HG03378 (cell line): ENCODE measurements around the gene KRTAP10-1.
"Not testable (repeated sequence)": the region's sequence is repeated elsewhere in the genome, so short reads cannot be mapped to it uniquely, and the experiment has no call there.

ENCODE experiments used
- ATAC-seq: cut with Tn5 transposase; IDR thresholded peaks from one replicate; pipeline ENCODE4 v1.9.1; 2021; ENCODE audit warnings: mild to moderate bottlenecking, moderate library complexity; ENCODE audit not compliant: unreplicated experiment

Gene KRTAP10-1

DNA sequence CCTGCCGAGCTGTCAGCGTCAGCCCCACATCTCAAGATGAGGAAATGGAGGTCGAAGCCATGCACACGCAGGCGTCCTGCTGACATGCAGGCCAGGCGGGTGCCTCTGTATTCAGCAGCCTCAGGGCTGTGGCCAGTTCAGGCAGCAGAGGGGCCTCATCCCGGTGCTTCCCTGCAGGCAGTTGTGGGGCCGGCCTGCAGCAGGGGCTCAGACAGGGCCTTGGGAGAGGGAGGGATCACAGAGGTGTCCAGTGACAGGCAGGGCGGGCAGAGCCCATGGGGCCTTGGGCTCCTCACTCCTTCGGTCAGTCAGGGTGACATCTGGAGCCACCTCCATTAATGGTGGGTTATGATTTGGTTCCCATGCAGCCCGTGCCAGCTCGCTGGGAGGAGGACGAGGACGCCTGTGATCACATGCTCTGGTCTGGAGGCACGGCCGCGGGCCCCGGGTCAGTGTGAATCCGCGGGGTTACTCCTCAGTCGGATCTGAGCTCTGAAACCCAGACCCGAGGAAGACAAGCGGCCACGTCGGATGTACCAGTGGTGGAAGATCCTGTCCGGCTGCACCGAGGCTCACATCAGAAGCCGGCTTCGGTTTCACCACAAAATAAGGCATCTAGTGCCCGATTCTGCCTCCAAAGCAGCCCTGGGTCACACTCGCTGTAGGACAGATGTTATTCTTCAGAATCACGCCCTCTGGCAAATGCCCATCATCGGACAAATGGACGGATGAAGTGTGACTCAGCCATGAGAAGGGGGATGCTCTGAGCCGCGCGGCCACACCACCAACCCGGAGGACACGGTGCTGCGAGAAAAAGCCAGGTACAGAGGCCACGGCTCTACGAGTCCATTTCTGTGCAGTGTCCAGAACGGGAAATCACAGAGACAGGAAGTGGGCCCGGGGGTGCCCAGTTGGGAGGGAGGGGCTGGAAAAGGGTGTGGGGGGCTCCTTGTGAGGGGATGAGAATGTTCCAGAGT, 33.4 kb downstream of the KRTAP10-1 start:
- no peak for ATAC-seq

DNA sequence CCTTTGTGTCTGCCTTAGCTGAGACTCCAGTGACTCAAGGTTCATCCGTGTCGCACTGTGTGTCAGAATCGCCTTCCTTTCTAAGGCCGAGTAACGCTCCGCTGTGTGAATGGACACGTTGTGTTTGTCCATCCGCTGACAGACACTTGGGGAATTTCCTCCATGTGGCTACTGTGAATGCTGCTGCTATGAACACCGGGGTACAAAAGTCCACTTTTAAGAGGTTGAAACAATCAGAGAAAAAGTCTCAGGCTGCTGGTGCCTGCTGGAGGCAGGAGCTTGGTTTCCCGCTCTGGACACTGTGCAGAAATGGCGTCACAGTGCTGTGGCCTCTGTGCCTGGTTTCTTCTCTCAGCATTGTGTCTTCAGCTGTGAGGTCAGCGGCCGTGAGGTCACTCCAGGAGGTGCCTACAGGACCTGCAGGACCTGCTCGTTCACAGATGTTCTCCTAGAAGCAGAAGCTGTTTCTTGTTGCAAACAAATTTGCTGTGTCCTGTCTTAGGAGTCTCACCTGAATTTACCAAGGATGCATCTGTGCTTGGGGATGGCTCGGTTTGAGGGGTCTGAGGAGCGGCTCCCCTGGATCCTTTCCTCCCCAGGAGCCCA, 34.2 kb downstream of the KRTAP10-1 start:
- no peak for ATAC-seq

DNA sequence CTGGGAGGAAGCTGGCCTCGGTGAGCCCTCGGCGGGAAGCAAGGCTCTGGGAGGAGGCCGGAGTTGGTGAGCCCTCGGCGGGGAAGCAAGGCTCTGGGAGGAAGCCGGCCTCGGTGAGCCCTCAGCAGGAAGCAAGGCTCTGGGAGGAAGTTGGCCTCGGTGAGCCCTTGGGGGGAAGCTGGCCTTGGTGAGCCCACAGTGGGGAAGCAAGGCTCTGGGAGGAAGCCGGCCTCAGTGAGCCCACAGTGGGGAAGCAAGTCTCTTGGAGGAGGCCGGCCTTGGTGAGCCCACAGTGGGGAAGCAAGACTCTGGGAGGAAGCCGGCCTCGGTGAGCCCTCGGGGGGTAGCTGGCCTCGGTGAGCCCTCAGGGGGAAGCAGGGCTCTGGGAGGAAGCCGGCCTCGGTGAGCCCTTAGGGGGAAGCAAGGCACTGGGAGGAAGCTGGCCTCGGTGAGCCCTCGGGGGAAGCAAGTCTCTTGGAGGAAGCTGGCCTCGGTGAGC, 36.0 kb downstream of the KRTAP10-1 start:
- no peak for ATAC-seq

DNA sequence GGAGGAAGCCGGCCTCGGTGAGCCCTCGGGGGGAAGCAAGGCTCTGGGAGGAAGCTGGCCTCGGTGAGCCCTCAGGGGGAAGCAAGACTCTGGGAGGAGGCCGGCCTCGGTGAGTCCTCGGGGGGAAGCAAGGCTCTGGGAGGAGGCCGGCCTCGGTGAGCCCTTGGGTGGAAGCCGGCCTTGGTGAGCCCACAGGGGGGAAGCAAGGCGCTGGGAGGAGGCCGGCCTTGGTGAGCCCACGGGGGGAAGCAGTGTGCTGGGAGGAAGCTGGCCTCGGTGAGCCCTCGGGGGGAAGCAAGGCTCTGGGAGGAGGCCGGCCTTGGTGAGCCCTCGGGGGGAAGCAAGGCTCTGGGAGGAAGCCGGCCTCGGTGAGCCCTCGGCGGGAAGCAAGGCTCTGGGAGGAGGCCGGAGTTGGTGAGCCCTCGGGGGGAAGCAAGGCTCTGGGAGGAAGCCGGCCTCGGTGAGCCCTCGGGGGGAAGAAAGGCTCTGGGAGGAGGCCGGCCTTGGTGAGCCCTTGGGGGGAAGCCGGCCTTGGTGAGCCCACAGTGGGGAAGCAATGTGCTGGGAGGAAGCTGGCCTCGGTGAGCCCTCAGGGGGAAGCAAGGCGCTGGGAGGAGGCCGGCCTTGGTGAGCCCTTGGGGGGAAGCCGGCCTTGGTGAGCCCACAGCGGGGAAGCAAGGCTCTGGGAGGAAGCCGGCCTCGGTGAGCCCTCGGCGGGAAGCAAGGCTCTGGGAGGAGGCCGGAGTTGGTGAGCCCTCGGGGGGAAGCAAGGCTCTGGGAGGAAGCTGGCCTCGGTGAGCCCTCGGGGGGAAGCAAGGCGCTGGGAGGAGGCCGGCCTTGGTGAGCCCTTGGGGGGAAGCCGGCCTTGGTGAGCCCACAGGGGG, 36.7 kb downstream of the KRTAP10-1 start:
- not testable (repeated sequence) for ATAC-seq

DNA sequence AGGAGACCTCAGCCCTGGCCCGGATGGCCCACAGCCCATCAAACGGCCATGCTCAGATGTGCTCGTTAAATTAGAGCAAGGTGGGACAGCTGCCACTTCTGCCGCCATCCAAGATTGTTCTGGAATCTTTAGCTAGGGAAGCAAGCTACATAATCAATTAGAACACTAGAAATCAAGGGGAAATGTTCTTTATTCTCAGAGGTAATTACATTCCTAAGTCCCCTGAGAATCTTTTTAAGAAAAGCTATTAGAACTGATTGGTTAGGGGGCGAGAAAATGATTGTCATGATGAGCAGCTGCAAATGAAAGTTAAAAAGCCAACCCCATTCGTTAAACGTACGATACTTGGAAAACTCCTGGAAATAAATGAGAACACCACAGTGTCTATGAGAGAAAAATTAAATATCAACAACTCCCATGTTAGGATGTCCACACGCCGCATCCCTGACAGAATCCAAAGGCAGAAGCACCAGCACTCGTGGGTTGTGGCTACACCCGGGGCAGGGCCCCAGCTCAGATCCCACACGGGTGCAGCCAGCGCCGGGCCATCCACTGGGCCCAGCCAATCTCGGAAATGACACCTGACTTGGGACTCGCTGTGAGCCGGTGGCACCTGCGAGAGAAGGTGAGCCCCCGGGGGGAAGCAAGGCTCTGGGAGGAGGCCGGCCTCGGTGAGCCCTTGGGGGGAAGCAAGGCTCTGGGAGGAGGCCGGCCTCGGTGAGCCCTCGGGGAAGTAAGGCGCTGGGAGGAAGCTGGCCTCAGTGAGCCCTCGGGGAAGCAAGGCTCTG, 37.6 kb downstream of the KRTAP10-1 start:
- ATAC-seq = no peak

DNA sequence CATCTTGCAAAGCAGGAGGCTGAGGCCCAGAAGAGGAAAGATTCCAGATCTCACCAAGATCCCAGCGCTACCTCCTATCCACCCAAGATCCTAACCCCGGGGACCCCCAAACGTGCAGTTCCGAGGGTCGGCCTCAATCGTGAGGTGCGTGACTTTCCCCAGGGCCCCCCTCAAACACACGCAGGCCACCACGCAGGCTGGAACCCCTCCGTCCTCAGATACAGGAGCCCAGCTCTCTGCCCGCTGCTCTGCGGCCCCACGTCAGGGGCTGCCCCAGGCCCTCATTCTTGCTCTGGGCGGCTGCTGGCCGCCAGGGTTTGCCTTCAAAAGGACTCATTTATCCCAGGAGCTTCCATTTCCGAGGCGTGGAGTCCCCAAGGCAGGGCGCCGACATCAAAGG, 39.9 kb downstream of the KRTAP10-1 start:
- no peak for ATAC-seq

DNA sequence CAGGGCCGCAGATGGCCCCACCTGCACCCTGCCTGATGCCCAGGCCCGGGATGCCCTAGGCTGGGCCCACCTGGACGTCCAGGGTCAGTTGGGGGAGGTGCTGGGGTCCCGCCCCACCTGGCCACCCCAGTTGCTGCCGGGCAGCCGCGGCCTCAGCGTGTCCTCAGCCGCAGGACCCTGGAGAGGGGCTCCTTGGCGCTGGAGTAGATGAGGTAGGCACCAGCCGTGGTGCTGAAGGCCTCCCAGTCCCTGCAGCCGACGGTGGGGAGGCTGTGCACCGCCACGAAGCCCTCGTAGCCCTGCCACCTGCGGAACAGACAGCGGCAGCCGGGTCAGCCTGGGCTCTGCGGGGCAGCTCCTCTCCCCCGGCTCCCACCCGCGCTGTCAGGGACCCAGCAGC, 40.4 kb downstream of the KRTAP10-1 start:
- ATAC-seq = no peak

DNA sequence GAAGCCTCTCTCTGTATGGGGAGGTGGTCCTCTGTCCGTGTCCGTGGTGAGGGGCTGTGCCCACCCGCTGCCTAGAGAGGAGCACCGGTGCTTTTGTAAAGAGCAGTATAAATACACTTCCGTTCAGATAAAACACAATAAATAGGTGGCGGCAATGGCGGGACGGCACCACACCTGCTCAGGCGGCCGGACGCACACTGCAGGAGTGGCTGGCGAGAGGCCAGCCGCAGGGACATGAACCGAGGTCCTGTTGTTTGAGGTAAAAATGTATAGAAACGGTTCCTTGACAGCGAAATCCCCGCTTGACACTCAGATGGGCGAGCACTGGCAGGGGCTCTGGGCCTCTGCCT, 40.8 kb downstream of the KRTAP10-1 start:
- ATAC-seq = no peak

DNA sequence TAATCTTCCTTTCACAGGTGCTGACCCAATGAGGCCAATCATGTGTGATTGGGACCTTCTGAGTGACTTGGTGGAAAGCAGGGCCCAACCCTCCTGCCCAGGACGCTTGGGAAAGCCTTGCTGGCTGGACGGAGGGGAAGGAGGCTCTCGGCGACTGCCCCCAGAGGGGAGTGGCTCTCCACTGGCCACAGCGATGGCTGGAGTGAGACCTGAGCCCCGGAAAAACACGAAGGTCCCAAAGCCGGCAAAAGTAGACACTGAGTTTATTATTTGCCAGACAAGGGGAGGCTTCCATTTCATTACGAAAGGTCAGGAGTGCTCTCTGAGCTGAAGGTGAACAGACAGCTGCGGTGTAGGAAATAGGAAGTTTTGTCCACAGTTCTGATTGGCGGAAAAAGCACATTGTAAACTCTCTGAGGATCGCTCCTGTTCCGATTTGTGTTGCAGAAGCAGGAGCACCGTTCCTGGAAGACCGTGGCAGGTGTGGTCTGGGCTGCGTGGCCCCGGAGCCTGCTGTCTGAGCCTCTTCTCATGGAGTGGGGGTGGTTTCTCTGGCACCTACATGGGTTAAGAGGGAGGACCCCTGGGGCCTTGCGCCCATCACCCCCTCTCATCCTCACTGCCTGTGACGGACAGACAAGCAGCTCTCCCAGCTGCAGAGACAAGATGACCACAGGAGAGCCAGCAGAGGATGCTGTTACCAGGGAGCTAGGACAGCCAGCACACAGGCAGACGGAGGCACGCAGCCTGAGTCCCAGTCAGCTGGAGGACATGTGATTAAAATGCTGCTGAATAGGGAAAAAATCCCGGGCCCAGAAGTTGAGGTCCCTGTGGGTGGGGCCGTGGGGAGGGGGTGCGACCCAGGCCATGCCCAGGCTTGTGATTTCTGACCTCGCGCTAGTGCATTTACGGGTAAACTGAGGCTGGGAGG, 41.5 kb downstream of the KRTAP10-1 start:
- no peak for ATAC-seq

DNA sequence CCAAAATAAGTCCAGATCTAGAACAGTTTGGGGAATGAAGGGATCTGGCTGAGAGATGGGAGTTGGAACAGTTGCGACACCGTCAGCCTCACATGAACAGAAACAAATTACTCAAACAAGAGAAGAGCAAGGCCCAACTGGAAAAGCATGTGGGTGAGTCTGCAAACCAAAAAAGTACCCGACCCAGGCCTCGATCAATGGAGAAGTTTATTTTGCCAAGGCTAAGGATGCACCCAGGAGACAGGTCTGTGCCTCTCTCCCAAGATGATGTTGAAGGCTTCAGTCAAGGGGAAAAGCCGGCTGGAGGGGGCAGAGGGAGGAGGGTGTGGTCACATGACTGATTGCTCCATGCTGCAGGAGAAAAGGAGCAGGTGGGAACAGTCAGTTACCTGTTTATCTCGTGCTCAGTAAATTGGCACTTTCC, 42.3 kb downstream of the KRTAP10-1 start:
- ATAC-seq = no peak

DNA sequence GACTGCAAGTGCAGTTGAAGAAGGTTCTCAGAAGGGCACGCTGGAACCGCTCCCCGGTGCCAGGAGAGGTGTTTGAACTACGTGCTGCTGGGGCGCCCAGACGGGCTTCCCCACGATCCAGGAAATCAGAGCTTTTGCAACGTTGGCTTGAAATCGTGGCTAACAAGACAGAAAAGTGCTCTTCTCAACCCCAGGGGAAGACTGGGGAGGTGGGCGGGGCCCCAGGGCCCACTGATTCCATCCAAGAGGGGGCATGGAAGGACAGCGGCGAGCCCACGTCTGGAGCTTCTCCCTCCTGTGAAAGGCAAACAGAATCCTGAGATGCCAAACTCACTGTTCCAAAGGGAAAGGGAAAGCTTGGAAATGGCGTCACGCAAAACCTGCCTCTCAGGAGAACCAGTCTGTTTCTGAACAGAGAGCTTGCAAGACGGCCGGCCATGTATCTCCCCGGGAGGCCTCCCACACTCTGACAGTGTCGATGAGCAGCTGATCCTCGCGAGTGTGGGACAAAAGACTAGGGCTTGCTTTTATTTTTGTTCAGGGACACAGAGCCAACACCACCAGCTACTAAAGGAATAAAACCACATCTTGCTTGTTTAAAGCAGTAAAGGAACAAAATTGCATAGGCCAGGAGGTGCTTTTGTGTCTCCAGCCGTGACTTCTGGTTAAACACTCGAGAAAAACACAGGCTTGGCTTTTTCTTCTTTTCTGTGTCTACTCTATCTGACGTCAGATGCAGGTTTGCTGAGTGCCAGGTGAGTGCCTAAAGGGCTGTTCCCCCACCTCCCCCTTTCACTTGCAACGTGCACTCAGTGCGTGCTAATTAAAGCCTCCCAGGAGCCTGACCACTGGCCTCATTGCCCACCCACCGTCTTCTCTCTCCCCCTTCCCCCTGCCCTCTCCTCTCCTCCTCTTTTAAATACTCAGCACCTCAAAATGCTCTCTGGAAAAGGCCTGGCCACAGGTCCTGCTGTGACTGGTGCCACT, 43.1 kb downstream of the KRTAP10-1 start:
- no peak for ATAC-seq

DNA sequence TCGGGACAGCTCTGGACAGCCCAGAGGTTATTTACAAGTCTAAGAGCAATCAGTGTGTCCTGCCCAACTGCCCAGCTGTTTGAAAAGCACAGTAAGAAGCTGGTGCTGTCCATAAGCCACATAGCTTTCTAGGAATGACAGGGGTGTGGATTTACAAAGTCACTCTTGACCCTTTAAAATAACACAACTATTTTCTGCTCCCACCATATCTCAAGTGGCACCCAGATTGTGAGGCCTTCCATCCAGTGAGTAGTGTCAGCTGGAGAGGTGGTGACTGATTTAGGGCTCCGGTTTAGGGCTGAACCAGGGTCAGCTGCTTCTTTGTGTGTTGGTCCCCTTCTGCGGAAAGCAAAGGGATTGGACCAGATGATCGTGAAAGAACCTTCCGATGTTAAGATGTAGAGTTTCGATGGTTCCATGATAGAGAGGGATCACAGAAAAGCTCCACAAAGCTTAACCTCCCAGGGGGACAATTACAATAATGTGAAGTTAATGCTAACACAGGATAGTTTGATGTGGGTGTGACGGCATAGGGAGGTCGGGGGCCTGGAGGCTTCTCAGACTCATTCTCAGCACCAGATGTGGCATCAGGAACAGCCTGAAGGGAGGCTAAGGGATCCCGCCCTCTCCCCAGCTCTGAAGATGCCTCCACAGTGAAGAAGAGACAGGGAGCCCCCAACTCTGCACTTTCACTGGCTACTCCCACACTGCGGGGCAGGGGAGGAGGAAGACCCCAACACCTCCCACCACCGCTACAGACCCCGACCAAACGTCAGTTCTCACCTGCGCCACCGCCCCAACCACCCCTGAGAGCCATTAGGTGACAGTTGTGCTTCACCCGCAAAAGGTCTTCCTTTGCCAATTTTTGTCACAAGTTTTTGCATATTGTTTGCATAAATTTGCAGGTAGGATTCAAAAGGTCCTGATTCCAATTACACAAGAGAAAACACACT, 44.1 kb downstream of the KRTAP10-1 start:
- ATAC-seq = no peak

DNA sequence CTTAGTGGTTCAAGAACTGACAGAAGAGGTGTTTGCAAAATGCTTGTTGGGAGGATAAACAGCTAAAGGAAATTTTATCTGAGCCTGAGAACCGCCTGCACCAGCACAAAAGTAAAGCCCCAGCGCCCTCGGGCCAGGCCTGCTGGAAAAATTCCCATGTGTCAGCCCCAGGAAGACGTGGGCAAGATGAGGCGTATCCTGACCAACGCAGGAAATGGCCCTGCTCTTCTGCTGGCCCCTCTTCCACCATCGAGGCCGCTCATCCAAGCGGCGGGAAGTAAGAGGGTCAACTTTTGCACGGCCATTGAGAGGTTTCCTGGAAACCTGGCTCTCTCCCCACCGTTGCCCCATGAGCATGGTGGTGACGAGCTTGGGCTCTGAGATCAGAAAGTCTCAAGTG, 45.0 kb downstream of the KRTAP10-1 start:
- ATAC-seq = no peak

DNA sequence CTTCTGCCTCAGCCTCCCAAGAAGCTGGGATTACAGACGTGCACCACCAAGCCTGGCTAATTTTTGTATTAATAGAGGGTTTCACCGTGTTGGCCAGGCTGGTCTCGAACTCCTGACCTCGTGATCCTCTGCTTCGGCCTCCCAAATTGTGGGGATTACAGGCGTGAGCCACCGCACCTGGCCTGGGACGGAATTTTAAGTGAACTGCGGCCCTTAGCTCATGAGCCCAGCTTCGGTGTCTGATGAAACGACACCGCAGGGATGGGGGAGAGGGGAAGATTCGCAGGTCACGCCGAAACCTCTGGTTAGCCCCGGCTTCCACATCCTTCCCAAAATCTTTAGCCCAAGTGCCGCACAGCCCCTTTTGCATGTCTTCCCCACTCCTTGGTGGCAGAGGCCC, 45.6 kb downstream of the KRTAP10-1 start:
- ATAC-seq = no peak

DNA sequence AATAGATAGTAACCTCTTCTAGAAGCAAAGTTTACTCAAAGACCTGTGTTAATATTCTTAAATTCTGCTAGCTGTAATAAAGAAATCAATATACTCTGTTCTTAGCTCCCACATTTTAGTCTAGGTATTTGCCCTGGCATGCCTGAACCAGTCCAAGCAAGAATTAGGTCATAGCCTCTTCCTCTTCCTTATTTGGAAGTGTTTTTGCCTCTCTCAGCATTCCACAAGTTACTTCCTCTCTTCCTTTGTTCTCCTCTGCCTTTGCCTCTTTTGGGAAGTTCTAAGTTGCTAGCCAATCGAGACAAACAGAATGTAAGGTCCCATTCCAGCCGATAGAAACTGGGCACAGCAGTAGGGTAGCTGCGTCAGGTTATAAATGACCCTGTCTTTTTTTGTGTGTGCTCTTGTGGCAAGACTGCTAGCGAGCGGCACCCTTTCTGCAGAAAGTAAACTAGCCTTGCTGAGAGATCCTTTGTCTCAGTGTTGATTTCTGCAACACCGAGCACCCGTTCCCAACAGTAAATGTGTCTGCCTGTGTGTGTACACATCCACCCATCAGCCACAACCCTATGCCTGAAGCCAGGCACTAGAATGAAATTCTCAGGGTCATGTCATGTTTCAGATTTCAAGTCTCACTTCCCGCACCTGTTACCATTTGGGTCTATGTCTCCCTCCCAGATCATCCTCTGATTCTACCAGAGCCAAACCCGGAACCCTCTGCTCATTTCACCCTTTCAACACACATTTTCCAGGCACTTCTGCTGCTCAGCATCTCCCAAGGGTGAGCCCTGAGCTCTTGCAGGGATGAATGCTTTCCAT, 47.2 kb downstream of the KRTAP10-1 start:
- ATAC-seq = no peak

DNA sequence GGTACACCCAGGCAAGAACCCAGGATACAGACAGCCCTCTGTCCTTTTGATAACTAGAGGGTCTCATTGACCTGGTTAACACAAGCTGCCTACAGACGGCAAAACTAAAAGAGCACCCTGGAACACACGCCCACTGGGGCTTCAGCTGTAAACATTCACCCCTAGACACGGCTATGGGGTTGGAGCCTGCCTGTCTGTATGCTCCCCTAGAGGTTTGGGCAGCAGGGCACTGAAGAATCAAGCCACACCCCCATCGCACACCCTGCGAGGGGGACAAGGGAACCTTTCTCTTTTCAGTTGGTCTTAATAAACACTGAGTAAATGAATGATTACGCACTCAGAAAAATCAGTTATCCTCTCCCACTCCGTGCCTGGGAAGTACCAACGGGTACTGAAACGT, 49.2 kb downstream of the KRTAP10-1 start:
- no peak for ATAC-seq
